SU-DHL-6 (cell line): ENCODE data around the gene FBN1.

Source experiments
- H2AFZ ChIP-seq: fragments of 200-600 bp; sonication (generic); 2 replicates; pipeline ENCODE4 v1.6.1; 2014; ENCODE audit warnings: low read depth, mild to moderate bottlenecking, moderate library complexity, mixed read lengths, antibody characterized with exemption, low read length; ENCODE audit not compliant: severe bottlenecking
- H3F3A ChIP-seq: fragments of 200-600 bp; shearing (Covaris generic); 2 replicates; pipeline ENCODE4 v1.6.0; 2016; ENCODE audit warnings: antibody characterized with exemption, mild to moderate bottlenecking; ENCODE audit not compliant: insufficient read depth
- H3K27ac ChIP-seq: fragments of 200-600 bp; sonication (generic); 2 replicates; pipeline ENCODE4 v1.5.1; 2016; ENCODE audit warnings: low read depth, mild to moderate bottlenecking, low read length, moderate library complexity, mixed read lengths
- H3K27me3 ChIP-seq: fragments of 200-600 bp; sonication (generic), shearing (Covaris generic); 2 replicates; pipeline ENCODE4 v1.6.0; 2014; ENCODE audit warnings: mild to moderate bottlenecking, low read length
- H3K36me3 ChIP-seq: fragments of 200-600 bp; sonication (generic); 2 replicates; pipeline ENCODE4 v1.6.1; 2014; ENCODE audit warnings: mild to moderate bottlenecking, low read length, mixed read lengths
- H3K4me2 ChIP-seq: fragments of 300-600, 200-600 bp; shearing (Covaris generic), sonication (generic); 2 replicates; pipeline ENCODE4 v1.6.0; 2014; ENCODE audit warnings: low read length, low read depth, mild to moderate bottlenecking; ENCODE audit not compliant: poor library complexity, severe bottlenecking
- H3K4me3 ChIP-seq: fragments of 200-600 bp; sonication (generic); 2 replicates; pipeline ENCODE4 v1.5.1; 2014; ENCODE audit warnings: antibody characterized with exemption, low read length, mild to moderate bottlenecking, mixed read lengths; ENCODE audit not compliant: insufficient read depth, poor library complexity, severe bottlenecking
- H3K79me2 ChIP-seq: fragments of 200-600 bp; sonication (generic); 2 replicates; pipeline ENCODE4 v1.6.1; 2014; ENCODE audit warnings: mild to moderate bottlenecking, low read length, moderate library complexity; ENCODE audit not compliant: insufficient read depth
- H3K9ac ChIP-seq: fragments of 200-600 bp; sonication (generic); 2 replicates; pipeline ENCODE4 v1.7.0; 2014; ENCODE audit warnings: mild to moderate bottlenecking, low read length
- H3K9me2 ChIP-seq: fragments of 200-600 bp; sonication (generic); replicated peaks from 2 replicates; pipeline ENCODE4 v1.6.1; 2014; ENCODE audit warnings: low read length; ENCODE audit not compliant: insufficient read depth
- H3K9me3 ChIP-seq: fragments of 200-600 bp; sonication (generic); 2 replicates; pipeline ENCODE4 v1.6.1; 2014; ENCODE audit warnings: low read length, mixed read lengths; ENCODE audit not compliant: insufficient read depth
- H4K20me1 ChIP-seq: fragments of 200-600 bp; sonication (generic); 2 replicates; pipeline ENCODE4 v1.6.1; 2014; ENCODE audit warnings: low read depth, mild to moderate bottlenecking, antibody characterized with exemption, low read length, moderate library complexity, mixed read lengths
- CTCF ChIP-seq: fragments of 200-600 bp; sonication (generic); IDR thresholded peaks from one replicate; pipeline ENCODE4 v1.5.1; 2017; ENCODE audit warnings: antibody characterized with exemption, mild to moderate bottlenecking, low read length, moderate library complexity; ENCODE audit not compliant: insufficient read depth, poor library complexity, severe bottlenecking
- EZH2phosphoT487 ChIP-seq: fragments of 200-600 bp; sonication (generic), shearing (Covaris generic); conservative IDR thresholded peaks from 2 replicates; pipeline ENCODE4 v1.6.1; 2018; ENCODE audit warnings: mild to moderate bottlenecking, antibody characterized with exemption, low read length, moderate library complexity, mixed read lengths

The FBN1 gene

GRCh38 chr15:48592221-48592731 is 53.2 kb downstream of the FBN1 start:
- Histone ChIP-seq H3K9me3 (no peaks in the 10 kb centered on the region), H3K4me3 (no peak overlapping the region), H3F3A (no peaks in the 10 kb centered on the region), H3K79me2 (no peaks in the 10 kb centered on the region), H3K9me2 (no peaks in the 10 kb centered on the region), H3K9ac (no peak overlapping the region), H3K4me2 (no peak overlapping the region), H3K27me3 (no peaks in the 10 kb centered on the region), H3K36me3 (no peaks in the 10 kb centered on the region), H3K27ac (no peak overlapping the region), H2AFZ (no peak overlapping the region), H4K20me1 (no peaks in the 10 kb centered on the region)
- TF ChIP-seq CTCF (no peak), EZH2phosphoT487 (no peak)

GRCh38 chr15:48590723-48591122 is 54.8 kb downstream of the FBN1 start:
- Histone ChIP-seq H3K79me2 (no peaks in the 10 kb centered on the region), H3K36me3 (no peaks in the 10 kb centered on the region), H2AFZ (no peak overlapping the region), H4K20me1 (no peaks in the 10 kb centered on the region), H3K4me2 (no peak overlapping the region), H3K27ac (no peak overlapping the region), H3K9ac (no peak overlapping the region), H3K9me2 (no peaks in the 10 kb centered on the region), H3F3A (no peaks in the 10 kb centered on the region), H3K27me3 (no peaks in the 10 kb centered on the region), H3K9me3 (no peaks in the 10 kb centered on the region), H3K4me3 (no peak overlapping the region)
- TF ChIP-seq CTCF (no peak), EZH2phosphoT487 (no peak)

GRCh38 chr15:48584812-48585563 is 60.5 kb downstream of the FBN1 start:
- H3K36me3 ChIP-seq: no peaks in the 10 kb centered on the region

More at GRCh38 chr15:48584812-48585563, 60.5 kb downstream of the FBN1 start:
- Histone ChIP-seq H3K4me3 (no peak overlapping the region), H3F3A (no peaks in the 10 kb centered on the region), H3K4me2 (no peak overlapping the region), H3K9me3 (no peaks in the 10 kb centered on the region), H3K9me2 (no peaks in the 10 kb centered on the region), H4K20me1 (no peaks in the 10 kb centered on the region), H3K79me2 (no peaks in the 10 kb centered on the region), H3K27me3 (no peaks in the 10 kb centered on the region), H2AFZ (no peak overlapping the region), H3K9ac (no peak overlapping the region), H3K27ac (no peak overlapping the region)
- TF ChIP-seq EZH2phosphoT487 (no peak), CTCF (no peak)
